ENCODE data around the gene CSF3R. TPM values are rescaled to one million over a fixed set of nuclear protein-coding genes. Genes with fewer than 3 reads are reported as not detected.

Gene CSF3R
- total and polyA plus RNA-seq, 2 donors from 2014 or later, result 1.4 to 13.3 TPM

DNA sequence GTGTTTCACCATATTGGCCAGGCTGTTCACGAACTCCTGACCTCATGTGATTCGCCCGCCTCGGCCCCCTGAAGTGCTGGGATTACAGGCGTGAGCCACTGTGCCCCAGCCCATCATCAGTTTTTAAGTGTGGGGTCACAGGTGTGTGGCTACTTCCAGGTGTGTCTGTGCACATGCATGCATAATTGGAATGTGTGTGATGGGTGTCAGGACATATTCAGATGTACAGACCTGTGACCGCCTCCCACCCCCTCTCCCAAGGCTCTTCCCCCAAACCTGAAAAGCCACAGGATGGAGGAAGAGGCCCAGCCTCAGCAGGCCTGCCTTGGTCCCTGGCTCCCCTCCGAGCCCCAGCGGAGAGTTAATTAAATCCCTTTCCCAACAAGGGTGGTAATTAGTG lies 37.3 kb upstream of the CSF3R start:
- Histone ChIP-seq H3K9ac (ENCODE audit: low read length in 3 of 3) (no peak overlapping the region), H3K4me3 (ENCODE audit: low read length in 3 of 3) (no peak overlapping the region), H3K27ac (ENCODE audit: low read depth in 2 of 2, low read length in 2 of 2) (no peak overlapping the region), H3K27me3 (ENCODE audit: control insufficient read depth, insufficient read depth, low read length) (no peaks in the 10 kb centered on the region), H3K36me3 (ENCODE audit: control insufficient read depth in 2 of 3, insufficient read depth in 3 of 3, low read length in 3 of 3) (no peaks in the 10 kb centered on the region), H3K9me3 (ENCODE audit: control insufficient read depth in 2 of 3, insufficient read depth in 1 of 3, low read length in 3 of 3) (no peaks in the 10 kb centered on the region), H3K4me1 (ENCODE audit: control insufficient read depth in 2 of 3, insufficient read depth in 2 of 3, low read depth in 1 of 3, low read length in 3 of 3) (no peaks in the 10 kb centered on the region)
- DNase-seq (no peak), FAIRE-seq (no peak)
- intact Hi-C loops (cut with DNase I), result no loop called here
- TF ChIP-seq, protein P1, sequence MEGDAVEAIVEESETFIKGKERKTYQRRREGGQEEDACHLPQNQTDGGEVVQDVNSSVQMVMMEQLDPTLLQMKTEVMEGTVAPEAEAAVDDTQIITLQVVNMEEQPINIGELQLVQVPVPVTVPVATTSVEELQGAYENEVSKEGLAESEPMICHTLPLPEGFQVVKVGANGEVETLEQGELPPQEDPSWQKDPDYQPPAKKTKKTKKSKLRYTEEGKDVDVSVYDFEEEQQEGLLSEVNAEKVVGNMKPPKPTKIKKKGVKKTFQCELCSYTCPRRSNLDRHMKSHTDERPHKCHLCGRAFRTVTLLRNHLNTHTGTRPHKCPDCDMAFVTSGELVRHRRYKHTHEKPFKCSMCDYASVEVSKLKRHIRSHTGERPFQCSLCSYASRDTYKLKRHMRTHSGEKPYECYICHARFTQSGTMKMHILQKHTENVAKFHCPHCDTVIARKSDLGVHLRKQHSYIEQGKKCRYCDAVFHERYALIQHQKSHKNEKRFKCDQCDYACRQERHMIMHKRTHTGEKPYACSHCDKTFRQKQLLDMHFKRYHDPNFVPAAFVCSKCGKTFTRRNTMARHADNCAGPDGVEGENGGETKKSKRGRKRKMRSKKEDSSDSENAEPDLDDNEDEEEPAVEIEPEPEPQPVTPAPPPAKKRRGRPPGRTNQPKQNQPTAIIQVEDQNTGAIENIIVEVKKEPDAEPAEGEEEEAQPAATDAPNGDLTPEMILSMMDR (IDR thresholded peaks at IDR 0.05; ENCODE audit: borderline replicate concordance, extremely low read depth, insufficient read depth), result no peak

DNA sequence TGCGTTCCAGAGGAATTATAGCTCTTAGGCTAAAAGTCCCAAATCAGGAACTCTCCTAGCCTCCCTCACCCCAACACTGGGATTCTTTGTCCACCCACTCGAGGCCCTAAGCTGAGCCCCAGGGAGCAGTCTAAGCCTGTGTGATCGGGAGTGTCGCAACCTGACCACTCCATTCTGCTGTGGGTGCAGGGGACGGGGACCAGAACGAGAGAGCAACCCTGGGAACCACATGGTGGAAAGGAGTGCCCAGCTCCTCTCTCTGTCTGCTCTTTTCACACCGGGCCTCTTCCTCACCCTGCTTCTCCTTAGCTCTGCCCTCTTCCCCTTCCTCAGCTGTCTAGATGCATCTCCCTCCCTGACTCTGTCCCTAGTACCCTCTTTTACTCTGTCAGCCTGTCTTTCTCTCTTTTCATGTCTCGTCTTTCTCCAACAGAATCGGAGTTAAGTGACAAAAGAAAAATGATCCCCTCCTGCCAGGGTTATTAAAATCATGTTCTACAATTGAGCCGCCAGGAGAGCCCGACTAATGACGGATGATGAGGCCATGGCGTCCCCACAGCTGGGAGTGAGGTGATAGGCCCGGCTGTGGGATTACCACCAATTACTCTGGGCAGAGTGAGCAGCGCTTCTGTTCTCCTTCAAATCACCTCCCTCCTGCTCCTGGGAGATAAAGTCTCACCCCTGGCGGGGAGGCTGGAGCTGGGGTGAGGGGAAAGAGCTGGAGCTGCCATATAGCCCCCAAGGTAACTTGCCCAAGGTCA lies 34.5 kb upstream of the CSF3R start:
- Histone ChIP-seq H3K4me3 (ENCODE audit: low read length in 3 of 3) (no peak overlapping the region), H3K36me3 (ENCODE audit: control insufficient read depth in 2 of 3, insufficient read depth in 3 of 3, low read length in 3 of 3) (no peaks in the 10 kb centered on the region), H3K27ac (ENCODE audit: low read depth in 2 of 2, low read length in 2 of 2) (no peak overlapping the region), H3K4me1 (ENCODE audit: control insufficient read depth in 2 of 3, insufficient read depth in 2 of 3, low read depth in 1 of 3, low read length in 3 of 3) (no peaks in the 10 kb centered on the region), H3K9ac (ENCODE audit: low read length in 3 of 3) (no peak overlapping the region), H3K27me3 (ENCODE audit: control insufficient read depth, insufficient read depth, low read length) (no peaks in the 10 kb centered on the region), H3K9me3 (ENCODE audit: control insufficient read depth in 2 of 3, insufficient read depth in 1 of 3, low read length in 3 of 3) (no peaks in the 10 kb centered on the region)
- TF ChIP-seq, protein P1 (IDR thresholded peaks at IDR 0.05; ENCODE audit: borderline replicate concordance, extremely low read depth, insufficient read depth), result no peak
- FAIRE-seq, result no peak
- no peak for DNase-seq
- intact Hi-C loops (cut with DNase I), result no loop called here

DNA sequence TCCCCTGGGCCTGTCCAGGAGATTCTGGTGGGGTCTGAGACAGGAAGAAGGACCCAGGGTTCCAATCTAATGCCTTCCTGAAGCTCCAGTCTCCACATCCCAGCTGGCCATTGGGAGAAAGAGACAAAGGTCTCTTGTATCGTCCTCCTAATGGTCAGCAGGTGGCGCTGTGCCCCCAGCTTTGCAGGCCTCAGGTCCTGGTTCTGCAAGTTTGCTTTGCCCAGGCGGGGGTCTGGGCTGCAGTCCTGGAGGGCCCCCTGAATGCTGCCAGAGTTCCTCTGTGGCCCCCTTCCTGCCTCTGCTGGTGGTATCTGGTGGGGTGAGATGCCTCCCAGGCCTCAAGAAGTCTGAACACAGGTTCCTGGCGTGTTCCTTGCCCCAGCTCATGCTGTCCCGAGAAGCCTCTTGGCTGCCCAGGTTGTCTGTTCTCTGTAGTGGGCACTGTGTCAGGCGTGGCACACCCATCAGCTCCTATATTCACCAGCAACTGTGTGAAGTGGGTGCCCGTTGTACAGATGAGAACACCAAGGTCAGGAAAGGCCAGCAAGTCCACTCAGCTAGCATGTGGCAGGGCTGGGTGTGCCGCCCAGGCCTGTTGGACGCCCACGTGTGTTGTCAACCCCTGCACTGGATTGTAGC lies 33.8 kb upstream of the CSF3R start:
- Histone ChIP-seq H3K36me3 (ENCODE audit: control insufficient read depth in 2 of 3, insufficient read depth in 3 of 3, low read length in 3 of 3) (no peaks in the 10 kb centered on the region), H3K9me3 (ENCODE audit: control insufficient read depth in 2 of 3, insufficient read depth in 1 of 3, low read length in 3 of 3) (no peaks in the 10 kb centered on the region), H3K4me1 (ENCODE audit: control insufficient read depth in 2 of 3, insufficient read depth in 2 of 3, low read depth in 1 of 3, low read length in 3 of 3) (no peaks in the 10 kb centered on the region), H3K4me3 (ENCODE audit: low read length in 3 of 3) (no peak overlapping the region), H3K27ac (ENCODE audit: low read depth in 2 of 2, low read length in 2 of 2) (no peak overlapping the region), H3K9ac (ENCODE audit: low read length in 3 of 3) (no peak overlapping the region), H3K27me3 (ENCODE audit: control insufficient read depth, insufficient read depth, low read length) (no peaks in the 10 kb centered on the region)
- intact Hi-C loops (cut with DNase I), result no loop called here
- TF ChIP-seq, protein P1 (IDR thresholded peaks at IDR 0.05; ENCODE audit: borderline replicate concordance, extremely low read depth, insufficient read depth), result peak; percentile 42
- DNase-seq (peak in 4 of 5 donors; percentile 60 to 73 (median 61)), FAIRE-seq (no peak)

Measured in kidney (tissue), 14 donors.